C4-2B (cell line): ENCODE data around the gene LRRC8C.

Experiments
- H3K27ac ChIP-seq: fragments of 450-650 bp; 2 replicates; pipeline ENCODE4 v1.5.1; 2017
- CTCF ChIP-seq: fragments of 450-650 bp; conservative IDR thresholded peaks from 2 replicates; pipeline ENCODE4 v1.5.1; 2017; ENCODE audit warnings: mild to moderate bottlenecking
- ZFX ChIP-seq: fragments of 450-650 bp; IDR thresholded peaks from 2 replicates; pipeline ENCODE4 v1.6.1; 2017

Gene LRRC8C

DNA sequence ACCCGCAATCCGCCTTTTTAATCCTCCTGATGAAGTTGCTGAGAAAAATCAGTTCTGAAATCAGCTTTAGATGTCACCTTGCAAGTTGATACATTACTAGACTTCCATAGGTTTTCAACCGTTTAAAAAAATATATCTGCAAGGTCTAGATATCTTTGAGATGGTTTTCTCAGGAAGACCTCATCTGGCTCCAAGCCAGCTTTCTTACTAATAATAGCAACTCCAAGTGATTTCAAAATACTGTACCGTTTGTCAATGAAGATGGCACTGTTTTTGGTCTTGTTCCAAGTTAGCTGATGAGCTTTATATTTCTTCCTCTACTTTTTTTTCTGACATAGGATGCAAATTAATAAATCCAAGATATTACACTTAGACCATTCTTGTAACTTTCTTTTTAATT is 40.3 kb downstream of the LRRC8C start:
- no peak overlapping the region for H3K27ac ChIP-seq
- no peak for TF ChIP-seq CTCF
- no peak for TF ChIP-seq ZFX

- TF ChIP-seq ZFX (no peak), CTCF (no peak)
- no peak overlapping the region for H3K27ac ChIP-seq
Observed at GRCh38 chr1:89675677-89676076, 42.8 kb downstream of the LRRC8C start.

DNA sequence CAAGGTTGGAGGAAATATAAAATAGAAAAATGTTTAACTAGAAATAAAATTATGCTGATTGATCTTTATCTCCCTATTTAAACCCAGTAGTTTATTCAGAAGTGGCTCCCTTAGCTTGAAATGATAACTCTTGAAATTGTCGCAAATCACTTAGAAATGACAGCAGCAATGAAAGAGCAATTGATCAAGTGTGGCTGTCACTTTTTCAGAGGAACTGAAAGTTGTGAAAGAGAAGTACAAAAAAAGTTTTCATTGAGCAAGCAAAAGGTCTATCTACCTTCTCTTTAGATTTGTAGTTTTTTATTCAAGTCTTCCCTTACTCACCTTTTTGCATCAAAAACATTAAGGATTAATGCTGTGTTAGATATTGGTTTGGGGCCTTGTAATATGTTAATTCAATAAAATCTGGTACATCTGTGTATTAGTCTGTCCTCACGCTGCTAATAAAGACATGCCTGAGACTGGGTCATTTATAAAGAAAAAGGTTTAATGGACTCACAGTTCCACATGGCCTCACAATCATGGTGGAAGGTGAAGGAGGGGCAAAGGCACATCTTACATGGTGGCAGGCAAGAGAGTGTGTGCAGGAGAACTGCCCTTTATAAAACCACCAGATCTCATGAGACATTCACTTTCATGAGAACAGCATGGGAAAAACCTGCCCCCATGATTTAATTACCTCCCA is 48.3 kb downstream of the LRRC8C start:
- TF ChIP-seq ZFX, result no peak
- no peak for TF ChIP-seq CTCF
- H3K27ac ChIP-seq, result no peak overlapping the region

- TF ChIP-seq CTCF (no peak), ZFX (no peak)
- no peak overlapping the region for H3K27ac ChIP-seq
Observed at GRCh38 chr1:89682611-89683010, 49.7 kb downstream of the LRRC8C start.

DNA sequence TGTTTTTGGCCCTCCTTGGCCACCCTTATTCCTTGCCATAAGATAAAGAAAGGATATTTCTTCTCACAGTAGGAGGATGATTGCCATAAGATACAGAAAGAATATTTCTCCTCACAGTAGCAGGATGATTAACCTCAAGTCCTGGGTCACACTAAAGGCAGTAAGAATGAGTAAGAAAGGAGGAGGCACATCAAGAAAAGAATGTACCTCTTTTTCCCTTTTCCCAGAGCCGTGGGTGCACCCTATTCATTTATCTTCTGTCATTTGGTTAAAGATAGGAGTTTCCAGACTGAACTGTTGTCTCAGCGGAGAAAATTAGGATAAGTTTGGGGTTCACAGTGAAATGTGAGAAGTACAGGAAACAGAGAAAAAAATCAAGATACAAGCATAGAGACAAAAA is 52.5 kb downstream of the LRRC8C start:
- no peak overlapping the region for H3K27ac ChIP-seq
- TF ChIP-seq CTCF (no peak), ZFX (no peak)

DNA sequence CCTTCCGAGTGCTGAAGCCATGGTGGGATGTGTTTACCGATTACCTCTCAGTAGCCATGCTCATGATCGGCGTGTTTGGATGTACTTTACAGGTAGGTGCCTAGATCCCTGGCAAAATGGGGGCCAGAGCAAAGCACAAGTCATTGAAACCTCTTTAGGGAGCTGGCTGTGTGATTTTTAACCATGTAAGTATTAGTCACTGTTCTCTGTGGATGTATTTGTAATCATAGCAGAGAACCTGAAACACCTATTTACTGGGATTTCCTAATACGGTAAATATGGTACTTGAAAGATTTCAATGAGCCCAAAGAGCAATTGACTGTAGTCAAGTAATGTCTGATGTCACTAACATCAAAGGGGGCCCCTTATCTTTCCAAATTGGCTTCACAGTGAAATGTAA is 53.6 kb downstream of the LRRC8C start:
- H3K27ac ChIP-seq, result no peak overlapping the region
- TF ChIP-seq CTCF (no peak), ZFX (no peak)

- no peak overlapping the region for H3K27ac ChIP-seq
- TF ChIP-seq ZFX (no peak), CTCF (no peak)
Observed at GRCh38 chr1:89687254-89687653, 54.3 kb downstream of the LRRC8C start.
